ENCODE results near the gene ELMO1.

Gene ELMO1

DNA sequence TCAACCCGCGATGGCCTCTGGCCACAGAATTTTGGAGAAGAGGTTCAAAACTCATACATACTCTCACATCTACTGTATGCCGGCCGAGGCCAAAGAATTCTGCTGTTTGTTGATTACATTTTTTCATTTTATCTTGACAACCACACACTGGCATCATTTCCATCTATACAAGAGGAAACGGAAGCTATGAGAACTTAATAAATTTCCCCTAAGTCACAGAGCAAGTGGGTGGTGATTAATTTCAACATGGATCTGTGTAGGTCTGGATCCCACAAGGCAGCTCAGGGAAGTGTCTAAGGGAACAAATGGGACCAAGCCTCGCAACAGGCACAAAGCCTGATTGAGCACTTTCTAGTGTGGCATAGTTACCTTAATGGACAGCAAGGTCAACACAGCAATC lies 18.0 kb downstream of the ELMO1 start:
- no peak for DNase-seq (ENCODE audit: low read depth in 2 of 2)

DNA sequence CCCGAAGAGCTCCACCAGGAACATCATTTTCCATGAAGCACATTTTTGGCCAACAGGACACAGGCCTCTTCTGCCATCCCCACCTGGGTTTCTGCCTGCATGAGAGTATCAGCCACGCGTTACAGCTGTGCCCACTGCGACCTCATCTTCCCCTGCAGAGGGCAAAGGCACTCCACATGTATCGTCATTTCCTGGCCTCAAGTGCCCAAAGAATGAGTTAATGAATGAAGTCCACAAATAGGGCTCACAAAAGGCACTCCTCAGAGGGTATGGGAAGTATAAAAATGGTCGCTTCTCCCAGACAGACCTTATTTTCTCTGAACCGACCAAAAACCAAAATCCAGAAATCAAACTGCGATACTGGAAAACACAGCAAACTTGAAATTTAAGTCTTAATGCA lies 18.5 kb downstream of the ELMO1 start:
- no peak for DNase-seq (ENCODE audit: low read depth in 2 of 2)

DNA sequence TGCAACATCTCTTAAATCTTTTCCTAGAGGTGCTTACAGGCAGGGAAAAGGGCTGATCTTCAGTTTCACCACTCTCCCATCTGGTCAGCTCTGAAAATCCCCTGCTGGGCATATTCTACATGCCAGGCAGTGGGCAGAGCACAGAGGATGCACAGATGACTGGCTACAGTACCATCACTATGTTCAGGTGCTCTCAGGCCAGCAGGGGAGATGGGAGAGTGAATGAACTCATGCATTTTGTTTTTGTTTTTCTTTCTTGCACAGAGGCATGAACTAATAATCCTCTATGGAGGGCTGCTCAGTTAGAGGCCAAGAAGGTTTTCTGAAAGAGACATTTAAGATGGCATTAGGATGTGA lies 19.3 kb downstream of the ELMO1 start:
- DNase-seq (ENCODE audit: low read depth in 2 of 2): no peak

DNA sequence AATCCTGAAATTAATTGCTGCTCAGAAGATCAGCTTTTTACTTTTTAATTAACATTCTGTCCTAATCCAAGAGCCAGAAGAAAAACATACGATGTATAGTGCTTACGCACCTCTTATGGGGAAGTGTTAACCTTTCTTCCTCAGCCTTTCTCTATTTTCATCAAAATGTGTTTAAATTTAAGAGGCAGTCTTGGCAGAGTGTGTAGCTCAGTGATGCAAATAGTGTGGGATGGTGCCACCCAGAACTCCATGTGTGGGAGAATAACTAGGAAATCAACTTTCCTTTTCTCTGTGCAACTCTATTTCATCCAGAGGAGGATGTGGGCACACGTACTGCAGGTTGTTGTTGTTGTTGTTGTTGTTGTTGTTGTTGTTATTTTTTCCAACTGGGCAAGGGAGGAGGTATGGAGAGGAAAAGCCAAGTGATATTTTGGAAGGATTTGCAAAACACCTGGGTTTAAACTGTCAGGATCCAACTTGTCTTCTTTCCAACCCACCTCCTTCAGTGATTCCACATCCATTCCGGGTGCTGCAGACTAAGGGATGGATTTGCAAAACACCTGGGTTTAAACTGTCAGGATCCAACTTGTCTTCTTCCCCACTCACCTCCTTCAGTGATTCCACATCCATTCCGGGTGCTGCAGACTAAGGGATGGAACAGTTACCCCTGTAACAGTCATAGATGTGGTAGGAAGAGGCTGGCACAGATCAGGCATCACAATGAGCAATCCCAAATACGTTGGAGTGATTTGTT lies 19.8 kb downstream of the ELMO1 start:
- DNase-seq (ENCODE audit: low read depth in 2 of 2): no peak

DNA sequence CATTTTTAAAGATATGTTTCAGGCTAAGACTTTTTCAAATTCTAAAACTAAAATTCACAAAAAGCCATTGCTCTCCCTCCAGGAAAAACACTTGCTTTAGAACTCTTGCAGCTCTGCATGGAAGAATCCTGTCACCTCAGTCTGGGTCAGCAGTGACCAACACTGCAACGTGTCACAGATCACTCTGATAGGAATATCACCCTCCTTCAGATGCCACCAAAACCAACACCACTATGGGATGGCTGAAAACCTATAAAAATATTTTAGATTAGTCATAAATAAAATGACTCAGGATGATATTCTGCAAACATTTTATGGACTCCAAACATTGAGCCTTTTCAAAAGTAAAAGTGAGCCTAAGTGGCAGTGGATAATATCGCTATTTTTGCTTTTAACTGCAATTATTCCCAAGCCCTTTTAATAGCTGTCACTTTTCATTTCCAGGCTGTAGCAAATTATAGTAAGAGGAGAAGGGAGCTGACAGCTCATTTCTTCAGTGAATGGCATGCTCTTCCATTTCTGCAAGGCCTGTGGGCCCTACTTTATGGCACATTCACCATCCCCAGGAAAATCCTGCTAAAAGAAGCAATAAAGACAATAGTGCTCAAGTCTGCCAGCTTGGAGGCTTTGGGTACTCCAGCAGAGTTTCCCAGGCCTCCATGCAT lies 21.3 kb downstream of the ELMO1 start:
- no peak for DNase-seq (ENCODE audit: low read depth in 2 of 2)

DNA sequence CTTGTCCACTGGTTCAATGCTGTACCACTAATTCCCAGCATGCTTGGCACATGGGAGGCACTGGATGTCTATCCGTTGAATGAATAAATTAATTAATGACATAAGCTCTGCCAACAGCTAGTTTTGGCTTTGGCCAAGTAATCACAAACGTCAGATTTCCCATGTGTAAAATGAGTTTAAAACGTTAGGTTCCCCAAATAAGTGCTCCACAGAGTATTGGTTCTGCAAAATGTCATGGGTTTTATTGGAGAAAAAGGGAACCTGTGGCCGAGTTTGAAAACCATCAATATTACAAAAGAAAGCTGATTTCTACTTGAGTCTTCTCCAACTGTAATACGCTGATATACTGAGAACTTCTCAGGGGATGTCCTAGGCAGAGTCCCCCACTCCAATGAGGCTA lies 23.2 kb downstream of the ELMO1 start:
- no peak for DNase-seq (ENCODE audit: low read depth in 2 of 2)

DNA sequence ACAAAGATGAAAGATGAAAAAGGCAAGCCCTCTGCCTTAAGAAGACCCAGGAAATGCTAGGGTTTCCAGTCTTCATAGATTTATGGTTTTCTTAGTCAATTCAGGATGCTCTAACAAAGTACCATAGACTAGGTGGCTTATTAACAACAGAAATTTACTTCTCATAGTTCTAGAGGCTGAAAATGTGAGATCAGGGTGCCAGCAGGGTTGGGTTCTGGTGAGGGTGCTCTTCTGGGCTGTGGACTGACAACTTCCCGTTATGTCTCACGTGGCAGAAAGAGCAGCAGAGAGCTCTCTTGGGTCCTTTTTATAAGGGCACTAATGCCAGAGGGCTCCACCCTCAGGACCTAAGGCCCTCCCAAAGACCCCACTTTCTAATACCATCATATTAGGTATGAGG lies 23.7 kb downstream of the ELMO1 start:
- no peak for DNase-seq (ENCODE audit: low read depth in 2 of 2)

DNA sequence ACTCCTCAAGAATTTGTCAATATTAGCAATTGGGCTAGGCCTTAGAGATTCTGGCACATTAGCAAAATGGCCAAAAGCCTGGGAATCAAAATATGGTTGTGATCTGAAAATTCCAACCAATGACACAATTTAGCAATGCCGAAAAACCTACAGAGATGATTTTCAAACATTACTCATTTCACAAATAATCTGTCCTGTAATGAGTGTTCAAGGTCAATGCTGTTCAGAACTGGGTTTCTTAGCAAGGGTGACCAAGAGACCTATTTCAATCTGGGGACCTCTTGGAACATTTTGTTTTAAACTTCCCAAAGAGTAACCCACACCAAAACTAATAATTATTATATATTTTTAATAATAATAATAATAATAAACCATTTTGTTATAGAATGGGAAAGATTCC lies 24.1 kb downstream of the ELMO1 start:
- DNase-seq (ENCODE audit: low read depth in 2 of 2): no peak

DNA sequence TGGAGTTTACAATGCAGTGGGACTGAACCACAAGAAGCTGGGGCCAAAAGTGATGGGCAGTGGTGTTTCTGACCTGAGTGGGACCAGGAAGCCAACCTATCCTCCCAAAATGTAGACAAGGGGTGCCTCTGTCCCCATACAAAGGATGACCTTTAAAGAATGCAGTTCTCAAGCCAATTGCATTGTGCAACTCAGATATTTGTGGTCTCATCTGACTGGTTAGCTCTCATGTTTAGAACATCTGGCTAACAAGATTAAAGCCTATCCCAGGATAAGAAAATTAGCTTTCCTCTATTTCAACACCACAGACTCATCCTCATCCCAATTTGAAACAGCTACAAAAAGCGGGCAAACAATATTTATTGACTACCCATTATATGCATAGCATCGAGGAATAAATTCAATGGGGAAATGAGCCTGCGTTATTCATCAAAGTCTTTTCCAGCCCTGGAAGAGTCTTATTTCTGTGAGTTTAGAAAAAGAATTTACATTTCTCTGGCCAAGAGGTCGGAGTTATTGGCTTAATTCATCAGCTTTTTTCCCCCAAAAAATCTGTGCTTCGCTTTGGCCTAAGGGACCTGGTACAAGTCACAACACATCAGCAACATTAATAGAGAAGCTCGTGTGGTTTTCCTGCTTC lies 26.7 kb downstream of the ELMO1 start:
- DNase-seq (ENCODE audit: low read depth in 2 of 2): no peak

DNA sequence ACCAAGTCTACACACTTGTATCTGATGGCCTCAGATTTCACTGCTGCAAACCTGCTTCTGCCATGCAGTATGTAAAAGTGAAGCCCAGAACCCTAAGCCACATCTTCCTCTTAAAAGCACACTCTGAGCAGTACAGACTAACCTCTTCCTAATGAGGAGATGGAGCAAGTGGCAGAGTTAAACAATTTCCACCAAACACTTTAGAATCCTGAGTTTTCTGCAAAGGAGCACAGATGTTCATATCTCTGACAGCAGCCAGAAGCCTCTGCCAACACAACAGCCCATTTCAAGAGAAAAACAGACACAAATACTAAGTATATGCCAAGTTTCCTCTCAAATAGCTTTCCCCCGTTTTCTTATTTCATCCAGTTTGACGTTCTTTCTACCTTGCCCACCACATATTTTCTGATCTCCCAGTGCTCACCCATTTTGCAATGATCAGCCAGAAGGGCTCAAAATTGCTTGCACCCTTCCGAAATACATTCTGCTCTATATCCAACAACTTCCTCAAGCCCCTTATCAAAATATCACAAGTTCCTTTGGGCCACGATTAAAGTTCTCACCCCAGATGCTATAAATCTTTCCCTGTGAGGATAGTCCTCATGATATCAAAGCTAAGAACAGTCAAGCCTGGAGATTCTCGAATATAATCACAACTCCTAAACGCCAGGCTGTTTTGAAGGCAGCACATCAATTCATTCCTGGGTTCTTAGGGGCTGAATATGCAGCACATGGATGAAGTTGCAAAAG lies 27.5 kb downstream of the ELMO1 start:
- no peak for DNase-seq (ENCODE audit: low read depth in 2 of 2)

DNA sequence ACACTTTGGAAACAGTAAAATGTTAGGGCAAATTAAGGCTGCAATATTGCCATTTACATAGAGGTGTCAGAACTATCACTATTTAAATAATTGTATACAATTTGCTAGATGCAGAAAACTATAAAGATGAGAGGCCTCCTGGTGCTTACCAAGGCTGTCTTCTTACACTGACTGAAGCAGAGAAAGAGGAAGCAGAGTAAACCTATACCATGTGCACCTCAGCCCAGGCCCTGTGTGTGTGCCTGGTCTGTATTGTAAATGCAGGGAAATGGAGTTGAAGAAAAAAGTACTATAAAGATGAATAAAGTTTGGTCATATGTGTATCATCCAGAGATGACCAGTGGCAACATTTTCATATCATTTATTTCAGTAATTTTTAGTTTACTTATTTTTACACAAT lies 29.2 kb downstream of the ELMO1 start:
- DNase-seq (ENCODE audit: low read depth in 2 of 2): no peak

DNA sequence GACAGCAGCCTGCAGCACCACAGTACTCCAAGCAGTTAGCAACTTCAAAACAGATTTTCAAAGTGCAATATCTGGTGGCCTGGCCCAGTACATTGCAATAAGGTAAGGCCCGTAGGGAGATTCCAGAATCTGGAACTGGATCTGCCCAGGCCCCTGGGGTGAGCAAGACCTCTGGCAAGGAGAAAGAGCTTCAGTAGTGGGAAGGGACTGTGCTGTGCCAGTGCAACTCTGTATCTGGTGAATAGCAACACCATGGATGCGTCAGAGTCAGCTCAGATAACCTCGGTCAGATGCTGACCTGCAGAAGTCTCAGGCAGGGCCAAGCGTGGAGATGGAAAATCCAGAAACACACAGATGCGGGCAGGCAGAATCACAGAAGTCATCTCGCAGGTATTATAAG lies 30.3 kb downstream of the ELMO1 start:
- DNase-seq (ENCODE audit: low read depth in 2 of 2): no peak

DNA sequence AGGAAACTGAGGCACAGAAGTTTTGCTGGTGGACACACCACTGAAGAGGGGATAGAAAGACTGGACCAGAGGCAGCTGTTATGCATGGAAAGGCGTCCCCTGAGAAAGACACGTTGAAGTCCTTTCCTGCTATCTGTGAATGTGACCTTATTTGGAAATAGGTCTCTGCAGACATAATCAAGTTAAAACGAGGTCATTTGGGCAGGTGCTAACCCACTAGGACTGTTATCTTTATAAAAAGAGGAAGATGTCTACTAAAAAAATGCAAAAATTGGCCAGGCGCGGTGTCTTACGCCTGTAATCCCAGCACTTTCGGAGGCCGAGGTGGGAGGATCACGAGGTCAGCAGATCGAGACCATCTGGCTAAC lies 31.6 kb downstream of the ELMO1 start:
- DNase-seq (ENCODE audit: low read depth in 2 of 2): no peak

DNA sequence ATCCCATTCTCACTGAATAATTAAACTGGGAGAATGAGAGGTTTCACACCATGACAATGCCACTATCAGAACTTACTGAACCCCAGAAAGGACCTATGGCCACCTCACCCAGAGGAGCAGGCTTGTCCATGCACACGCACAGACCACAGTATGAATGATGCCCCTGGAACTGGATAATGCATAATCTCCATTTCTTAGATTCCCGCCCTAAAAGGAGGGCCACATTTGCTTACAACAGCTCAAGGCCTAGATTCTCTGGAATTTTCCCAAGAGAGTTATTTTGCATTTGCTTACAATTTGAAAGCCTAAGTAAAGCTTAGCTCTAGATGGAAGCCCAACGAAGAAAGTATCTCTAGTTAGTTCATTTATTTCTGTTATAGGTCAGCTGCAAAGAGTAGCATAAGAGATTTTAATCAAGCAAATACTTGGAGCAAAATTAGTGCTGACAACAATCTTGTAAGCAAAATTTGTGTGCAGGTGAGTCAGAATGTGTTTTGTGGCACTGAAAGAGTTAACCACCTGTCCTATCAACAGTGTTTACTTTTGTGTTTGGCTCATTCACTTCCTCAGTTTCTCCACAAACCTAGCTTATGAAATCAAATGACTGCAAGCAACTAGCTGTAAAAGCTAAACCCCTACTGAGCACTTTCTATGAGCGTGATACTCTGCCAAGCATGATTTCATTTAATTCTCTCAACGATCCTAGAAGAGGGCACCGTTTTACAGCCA lies 32.1 kb downstream of the ELMO1 start:
- DNase-seq (ENCODE audit: low read depth in 2 of 2): no peak

DNA sequence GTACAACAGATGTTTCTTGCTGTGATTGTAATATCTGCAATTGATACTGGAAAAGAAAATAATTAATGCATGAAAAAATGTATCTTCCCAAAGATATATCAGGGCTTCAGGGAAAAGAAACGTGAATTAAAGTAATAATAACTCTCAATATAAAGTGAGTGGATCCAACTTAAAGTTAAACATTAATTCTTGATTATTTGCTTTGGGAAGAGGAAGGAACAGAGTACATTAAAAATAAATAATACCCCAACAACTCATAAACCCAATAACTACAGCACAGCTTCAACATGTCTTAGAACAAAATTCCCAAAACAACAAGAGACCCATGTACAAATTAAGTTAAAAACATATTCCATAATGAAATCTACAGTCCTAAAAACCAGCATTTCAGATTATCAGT lies 33.0 kb downstream of the ELMO1 start:
- DNase-seq (ENCODE audit: low read depth in 2 of 2): no peak

DNA sequence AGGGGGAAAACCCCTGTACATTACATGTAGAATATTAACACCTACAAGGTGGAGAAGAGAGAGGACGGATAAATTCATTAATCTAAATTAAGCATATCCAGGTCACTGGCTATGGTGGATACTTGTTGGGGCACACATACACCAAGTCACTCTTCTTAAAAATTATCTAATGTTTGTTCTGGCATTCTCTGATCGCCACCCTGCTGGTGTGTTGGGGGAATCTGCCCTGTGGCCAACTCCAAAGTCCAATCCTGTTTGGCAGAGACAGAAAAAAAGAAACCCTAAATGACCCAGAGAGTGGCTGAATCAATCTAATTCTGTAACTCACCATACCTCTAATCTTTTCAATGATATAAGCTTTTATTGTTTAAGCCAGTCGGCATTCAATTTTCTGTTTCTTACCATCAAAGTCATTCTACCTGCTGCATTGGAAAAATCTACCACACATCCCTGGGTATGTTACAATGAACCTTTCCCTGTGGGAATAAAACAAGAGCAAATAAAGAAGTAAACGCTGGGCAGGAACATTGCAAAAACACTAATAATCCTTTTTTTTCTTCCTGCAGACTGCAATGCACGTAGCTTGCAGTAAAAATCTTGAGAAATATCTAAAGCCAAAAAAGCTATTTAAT lies 34.2 kb downstream of the ELMO1 start:
- no peak for DNase-seq (ENCODE audit: low read depth in 2 of 2)

DNA sequence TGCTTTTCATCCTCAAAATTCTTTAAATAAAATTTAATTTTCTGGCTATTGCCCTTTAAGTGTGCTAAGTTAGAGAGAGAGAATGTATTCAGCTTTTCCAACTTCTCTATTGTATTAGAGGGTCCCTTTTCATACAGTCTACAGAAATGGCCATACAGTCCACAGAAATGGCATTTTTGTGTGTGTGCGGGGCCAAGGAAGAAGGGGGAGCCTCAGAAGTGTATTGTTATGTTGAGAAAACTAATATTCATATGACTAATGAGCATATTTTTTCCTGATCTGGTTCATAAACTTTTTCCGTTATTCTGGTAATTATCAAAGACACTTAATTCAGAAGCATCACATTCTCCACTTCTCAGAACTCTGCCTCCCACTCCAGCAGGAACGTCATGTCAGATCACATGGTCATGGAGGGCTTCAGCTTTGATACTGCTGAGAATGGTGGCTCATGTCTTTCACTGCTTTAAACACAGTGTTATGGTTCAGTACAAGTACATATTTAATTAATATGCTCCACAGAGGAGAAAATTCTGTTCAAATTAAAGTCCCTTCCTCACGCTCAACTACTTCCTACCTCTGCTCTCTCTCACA lies 37.1 kb downstream of the ELMO1 start:
- DNase-seq (ENCODE audit: low read depth in 2 of 2): peak; percentile 21 to 45

DNA sequence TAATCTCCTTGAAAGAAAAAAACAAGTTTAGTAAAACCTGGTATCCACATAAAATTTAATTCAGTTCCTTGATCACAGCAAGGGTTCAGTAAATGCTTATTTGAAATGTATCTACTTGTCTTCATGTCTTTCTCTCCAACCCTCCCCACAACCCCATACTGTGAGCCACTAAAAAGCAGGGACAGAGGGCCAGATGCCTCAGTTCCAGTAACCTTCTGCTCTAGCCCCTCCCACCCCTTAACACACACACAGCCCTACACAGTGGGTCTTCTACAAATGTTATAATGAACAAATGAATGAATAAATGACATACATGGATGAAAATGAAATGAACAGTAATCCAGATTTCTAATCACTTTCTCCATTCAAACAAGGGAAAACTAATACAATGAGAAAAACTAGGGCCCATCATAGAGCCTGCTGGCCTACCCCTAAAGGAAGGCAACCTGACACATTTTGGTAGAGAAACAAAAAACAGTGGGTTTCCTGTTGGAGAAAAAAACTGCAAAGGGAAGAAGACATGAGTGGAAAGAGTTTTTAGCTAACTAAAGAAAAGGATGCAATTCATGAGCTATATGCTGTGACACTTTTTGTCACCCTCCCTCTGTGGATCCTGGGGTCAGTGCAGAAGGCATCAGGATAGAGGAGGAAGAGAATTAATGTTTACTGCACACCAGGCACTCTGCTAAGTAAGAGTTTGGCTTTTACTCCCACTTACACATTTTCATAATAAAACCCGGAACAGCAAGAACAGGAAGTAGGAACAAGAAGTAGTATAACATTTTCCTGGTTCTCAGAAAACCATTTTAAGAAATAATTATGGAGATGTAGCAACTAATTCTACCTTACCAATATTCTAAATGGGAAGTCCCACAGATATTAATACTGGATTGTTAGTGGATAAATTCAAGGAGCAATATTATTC lies 38.1 kb downstream of the ELMO1 start:
- DNase-seq (ENCODE audit: low read depth in 2 of 2): no peak

DNA sequence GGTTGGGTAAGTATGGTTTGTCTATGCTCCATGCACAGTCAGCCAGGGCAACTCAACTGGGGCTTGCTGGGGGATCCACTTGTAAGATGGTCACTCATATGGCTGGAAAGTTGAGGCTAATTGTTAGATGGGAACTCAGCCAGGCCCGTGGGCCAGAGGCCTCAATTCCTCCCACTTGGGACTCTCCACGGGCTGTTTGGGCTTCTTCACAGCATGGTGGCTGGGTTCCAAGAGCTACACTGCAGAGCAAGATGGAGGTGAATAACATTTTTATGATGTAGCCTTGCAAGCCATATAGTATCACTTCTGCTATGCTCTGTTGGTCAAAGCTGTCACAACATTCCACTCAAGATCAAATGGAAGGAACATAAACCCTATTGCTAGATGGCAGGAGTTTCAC lies 39.2 kb downstream of the ELMO1 start:
- DNase-seq (ENCODE audit: low read depth in 2 of 2): no peak
